EL (cell line): ENCODE measurements around the gene NUP62.

Source experiments
- DNase-seq: peaks from one replicate; pipeline ENCODE4 v3.0.0-alpha.2; 2016

The NUP62 gene

DNA sequence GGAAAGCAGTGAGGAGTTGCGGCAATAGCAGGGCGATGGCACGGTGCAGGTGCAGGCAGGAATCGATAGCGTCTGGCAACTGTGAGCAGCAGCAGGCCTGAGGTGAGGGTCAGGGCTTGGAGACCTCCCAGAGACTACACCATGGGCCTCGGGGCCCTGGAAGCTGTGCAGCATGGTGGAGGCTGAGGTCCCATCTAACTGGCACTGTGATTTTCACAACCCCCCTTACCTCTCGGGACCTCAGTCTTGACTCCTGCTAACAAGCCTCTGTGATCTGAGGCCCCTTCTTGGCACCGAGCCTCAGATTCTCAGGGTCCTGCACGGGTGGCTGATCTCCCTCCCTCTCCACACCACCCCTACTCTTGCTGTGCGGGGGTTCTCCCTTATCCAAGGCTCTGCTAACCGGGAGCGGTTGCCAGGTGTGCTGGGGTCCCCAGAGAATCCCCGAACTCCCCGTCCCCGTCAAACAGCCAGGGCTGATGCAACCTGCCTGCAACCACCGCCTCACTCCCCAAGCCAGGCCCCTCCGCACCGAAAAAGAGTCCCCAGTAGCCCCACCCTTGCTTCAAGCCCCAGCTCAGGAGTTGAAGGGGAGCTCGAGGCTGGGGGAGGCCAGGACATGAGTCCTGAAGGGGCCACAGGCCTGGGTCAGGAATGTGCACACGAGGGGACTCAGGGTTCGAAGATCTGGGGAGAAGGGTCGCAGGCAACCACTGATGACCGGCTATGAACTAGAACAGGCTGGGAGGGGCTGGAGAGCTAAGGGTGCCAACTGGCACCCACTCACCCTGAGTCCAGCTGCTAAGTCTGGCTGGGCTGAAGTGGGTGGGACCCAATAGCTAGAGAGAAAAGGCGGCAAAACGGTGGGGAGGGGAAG lies 5.1 kb downstream of the NUP62 start:
- DNase-seq: no peak

DNA sequence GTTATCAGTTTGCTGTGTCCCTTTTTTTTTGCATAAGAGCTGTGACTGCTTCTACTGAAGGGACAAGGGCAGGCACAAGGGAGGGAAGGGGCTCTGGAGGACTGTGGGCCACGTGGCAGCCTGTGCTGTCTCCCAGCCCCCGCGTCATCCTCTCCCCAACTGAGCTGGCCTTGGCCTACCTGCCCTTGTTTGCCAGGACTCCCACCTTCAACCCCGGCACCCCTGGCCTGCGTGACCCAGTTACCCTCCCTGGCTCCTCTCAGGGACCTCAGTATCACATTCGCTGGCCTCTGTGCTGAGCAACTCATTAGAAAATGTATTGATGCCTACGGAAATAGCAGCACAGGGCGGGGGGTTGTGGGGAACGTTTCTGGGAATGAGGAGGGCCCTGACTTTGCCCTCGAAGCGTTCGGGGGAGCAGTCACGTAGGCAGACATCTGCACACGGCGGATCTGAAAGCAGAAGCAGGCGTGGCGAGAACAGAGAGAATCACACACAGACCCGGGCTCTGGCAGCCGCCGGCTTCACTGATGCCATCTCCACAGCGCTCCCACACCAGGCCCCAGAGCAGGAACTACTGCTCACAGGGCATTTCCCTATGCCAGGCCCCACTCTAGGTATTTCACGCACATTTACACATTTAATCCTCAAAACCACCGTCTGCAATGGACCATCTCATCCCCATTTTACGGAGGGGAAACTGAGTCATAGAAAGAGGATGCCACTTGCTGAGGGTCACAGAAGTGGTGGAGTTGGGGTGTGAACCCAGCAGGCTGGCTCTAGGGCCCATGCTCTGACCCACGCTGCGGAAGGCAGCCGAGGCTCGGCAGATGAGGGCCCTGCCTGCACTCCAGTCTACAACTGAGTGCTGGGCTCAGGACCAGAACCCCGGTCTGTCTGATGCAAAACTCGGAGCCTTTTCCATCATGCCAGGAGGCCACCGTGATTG lies 6.0 kb downstream of the NUP62 start:
- no peak for DNase-seq

- DNase-seq: peak; percentile 64
These were observed 7.2 kb downstream of the NUP62 start for GRCh38 chr19:49921871-49922795.

GRCh38 chr19:49920624-49921363 lies 8.5 kb downstream of the NUP62 start:
- DNase-seq: no peak

- DNase-seq: no peak
These were observed 11.2 kb downstream of the NUP62 start for GRCh38 chr19:49918089-49918488.

- no peak for DNase-seq
These were observed 12.2 kb downstream of the NUP62 start for GRCh38 chr19:49916839-49917733.

- no peak for DNase-seq
These were observed 14.0 kb downstream of the NUP62 start for GRCh38 chr19:49915271-49915670.

- no peak for DNase-seq
These were observed 15.6 kb downstream of the NUP62 start for GRCh38 chr19:49913720-49914119.

DNA sequence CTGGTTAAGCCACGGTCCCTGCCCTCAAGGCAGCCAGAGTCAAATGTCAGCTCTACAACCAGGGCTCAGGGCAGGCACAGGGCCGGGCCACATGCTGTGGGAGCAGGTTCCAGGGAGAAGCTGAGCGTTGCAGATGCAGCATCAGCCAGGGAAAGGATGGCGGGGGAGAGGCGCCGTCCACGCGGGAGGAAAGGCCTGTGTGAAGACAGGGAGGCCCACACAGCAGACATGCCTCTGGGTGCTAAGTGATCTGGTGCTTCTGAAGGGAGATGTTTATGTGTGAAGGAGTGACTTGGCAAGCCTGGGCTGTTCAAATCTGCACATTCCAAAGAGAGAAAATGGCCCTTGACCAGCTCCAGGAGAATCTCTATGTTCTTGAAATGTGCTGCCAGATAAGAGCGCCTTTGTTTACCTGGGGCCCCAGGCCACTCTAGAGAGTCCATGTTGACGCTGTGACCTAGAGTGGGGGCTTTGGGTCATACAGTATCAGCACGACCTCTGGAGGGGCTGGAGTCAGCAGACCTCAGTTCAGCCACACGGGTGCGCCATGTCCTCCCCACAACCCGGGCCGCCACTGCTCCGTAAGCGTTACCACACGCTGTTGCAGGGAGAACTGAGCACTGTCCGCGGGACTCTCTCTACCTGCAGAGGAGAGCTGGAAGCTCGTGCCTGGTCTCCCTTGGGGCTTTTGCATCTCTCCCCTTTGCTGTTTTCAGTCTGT lies 16.2 kb downstream of the NUP62 start:
- DNase-seq: no peak

DNA sequence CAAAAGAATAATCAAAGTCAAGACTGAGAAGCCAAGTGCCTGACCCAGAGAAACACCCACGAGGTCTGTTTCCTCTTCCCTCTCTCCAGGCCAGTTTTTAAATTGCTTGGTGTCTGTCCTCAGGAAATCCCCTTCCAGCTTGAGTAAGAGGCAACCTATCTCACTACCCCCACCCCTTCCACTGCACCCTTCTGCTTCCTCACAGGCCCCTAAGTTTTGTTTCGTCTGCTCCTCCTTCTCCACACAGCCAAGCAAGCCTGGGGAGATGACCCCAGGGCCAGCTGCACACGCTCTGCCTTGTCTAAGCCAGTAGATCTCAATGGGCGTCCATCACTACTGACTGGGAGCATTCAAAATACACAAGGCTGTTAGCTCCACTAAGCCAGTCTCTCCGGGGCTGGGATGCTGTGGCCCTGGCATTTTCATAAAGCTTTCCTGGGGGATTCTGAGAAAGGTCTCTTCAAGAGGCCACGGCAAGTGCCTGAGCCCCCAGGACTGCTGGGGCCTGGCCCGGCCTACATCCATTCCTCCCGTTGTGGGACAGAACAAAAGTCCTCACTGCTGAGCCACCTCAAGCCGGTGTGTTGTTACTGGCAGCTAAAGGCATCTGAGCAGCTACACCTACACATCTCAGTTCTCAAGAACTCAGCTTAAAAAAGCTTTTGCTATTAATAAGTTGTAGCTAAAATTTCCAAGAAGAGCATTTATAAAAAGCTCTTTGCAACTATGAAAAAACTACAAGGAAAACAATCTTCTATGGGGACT lies 17.7 kb downstream of the NUP62 start:
- peak; percentile 20 for DNase-seq

DNA sequence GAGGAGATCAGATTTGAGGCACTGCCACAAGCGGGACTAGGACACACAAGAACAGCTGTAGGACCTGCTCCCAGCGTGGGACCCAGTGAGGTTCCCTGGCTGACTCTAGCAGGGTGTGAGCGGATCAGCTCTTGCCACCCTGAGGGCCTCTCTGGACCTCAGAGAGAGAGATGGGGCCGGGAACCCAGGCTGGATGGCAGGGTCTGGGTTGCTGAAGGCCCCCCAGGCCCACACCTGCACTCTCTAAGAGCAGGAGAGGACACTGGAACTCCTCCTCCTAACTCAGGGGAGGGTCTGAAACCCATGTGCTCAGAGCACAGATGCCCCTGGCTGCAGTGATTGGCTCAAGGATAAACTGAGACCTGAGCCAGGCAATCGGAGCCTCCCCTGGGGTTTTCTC lies 19.1 kb downstream of the NUP62 start:
- DNase-seq: no peak

DNA sequence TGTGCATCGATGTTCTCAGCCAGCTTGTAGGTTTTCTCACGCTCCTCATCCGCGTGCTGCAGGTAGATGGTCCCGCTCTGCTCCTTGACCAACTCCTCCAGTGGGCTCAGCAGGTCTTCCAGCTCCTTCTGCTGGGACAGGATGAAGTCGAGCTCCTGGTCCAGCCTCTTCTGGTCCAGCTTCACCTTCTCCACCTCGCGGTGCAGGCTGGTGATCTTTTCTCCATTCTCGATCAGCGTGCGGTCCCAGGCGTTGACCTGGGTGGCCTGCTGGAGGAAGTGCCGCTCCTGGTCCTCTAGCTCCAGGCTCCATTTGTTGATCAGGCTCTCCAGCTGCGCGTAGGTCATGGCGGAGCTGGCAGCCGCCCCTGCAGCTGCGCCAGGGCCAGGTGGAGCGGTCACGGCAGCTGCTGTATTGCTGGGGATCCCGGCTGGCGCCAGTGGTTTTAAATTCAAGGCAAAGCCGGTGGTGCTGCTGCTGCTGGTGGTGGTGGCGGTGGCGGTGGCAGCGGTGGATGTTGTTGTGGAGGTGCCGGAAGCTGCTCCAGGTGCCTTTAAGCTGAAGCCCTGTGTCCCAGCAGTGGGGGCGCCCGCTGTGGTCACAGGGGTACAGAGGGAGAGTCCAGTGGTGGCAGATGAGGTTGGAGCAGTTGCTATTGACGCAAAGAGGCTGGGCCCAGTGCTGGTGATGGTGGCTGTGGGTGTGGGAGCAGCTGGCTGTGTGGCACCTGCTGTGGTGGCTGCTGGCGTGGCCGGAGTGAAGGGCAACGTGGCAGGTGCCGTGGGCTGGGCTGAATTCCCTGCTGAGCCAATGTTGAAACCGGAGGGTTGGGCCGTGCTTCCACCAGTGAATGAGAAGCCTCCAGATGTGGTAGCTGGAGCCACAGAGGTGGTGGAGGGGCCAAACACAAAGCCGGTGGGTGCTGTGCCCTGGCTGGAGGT lies 20.6 kb downstream of the NUP62 start:
- no peak for DNase-seq

DNA sequence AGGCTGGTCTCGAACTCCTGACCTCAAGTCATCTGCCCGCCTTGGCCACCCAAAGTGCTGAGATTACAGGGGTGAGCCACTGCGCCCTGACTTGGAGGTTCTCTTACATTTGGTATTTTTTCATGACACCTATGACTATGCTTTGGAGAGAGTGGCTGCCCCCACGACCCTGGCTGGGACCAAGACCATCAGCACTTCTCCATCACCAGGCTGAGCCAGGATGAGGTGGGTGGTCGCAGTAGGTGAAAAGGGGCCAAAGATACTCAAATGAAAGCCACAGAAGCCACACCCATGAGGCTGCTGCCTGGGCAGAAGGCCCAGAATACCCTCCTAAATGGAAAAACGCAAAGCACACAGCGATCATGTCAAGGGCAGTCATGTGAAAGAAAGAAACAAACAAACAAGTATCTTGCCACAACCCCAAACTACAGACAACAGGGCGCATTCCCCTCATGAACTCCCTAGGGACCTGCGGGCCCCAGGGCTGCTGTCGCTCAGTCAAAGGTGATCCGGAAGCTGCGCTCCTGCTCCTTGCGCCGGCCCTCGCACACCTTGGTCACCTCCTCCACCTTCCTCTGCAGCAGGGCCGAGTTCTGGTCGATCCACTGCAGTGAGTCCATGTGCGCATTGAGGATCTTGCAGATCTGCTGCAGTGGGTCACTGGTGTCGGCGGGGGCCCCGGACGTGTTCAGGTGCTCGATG lies 21.4 kb downstream of the NUP62 start:
- DNase-seq: no peak

- no peak for DNase-seq
These were observed 22.3 kb downstream of the NUP62 start for GRCh38 chr19:49906879-49907564.

DNA sequence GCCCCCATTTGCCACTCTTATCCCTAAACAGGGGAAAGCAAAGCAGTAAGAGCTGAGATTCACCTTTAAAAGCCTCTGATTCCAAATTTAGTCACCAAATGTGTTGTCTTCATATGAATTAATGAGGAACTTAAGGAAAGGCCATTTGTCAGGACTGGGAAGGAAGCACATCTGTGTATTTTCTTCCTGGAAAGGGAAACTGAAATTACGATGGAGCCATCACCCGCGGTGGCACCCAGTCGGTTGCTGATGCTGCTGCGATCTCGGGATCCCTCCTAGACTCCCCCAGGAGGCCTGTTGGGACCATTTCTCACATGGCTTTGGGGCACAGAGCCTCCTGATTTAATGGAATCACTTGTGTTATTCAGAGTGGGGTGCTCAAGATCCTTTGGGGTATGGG lies 25.2 kb downstream of the NUP62 start:
- DNase-seq: no peak

DNA sequence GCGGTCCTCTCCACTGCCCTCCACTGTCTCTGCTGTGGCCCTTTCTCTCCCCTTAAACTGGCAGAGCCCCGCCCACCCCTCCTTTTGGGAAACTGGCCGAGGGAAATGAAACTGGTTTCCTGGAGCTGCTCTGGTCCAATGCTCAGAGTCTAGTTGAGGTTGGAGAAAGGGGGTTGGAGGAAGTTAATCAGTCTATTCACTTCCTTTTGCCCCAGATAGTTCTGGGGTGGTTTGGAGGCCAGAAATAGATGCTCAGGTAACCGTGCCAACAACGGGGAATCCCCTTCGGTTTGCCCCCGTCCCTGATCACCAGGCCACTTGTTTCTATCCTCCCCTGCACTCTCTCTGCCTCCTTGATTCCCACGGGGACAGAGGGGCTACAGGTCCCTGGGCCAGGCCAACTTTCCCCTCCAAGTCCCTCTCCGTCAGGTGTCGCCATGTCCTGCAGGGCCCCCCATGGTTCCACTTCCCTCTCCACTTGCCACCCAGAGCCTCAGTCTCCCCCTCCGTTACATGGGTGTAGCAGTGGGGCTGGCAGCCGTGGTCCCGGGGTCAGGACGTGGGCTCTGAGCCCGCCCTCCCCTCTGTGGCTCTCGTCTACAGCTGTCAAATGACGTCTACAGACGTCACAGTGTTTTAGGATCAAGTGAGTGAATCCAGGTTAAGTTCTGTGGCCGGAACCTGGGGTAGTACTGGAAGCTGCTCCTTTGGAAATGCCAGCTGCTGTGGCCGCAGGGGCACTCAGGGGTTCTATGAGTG lies 32.3 kb downstream of the NUP62 start, which contains the start of gene IL4I1:
IL4I1 (minus strand) TSS at position 25 of the 759 bp plus-strand sequence. CDS start 727 bp downstream, outside the sequence.
- DNase-seq: peak; percentile 34
